Measurements from ENCODE around the gene ZNHIT1.

Gene ZNHIT1

GRCh38 chr7:101217388-101218235 is at the start of gene ZNHIT1, which contains the start of gene PLOD3:
ZNHIT1 (plus strand) TSS chr7:101218165; CDS start chr7:101218196, 31 bp downstream.
PLOD3 (minus strand) TSS chr7:101217581; CDS start chr7:101217274, 307 bp downstream.
- Histone ChIP-seq H3K79me2 (ENCODE audit: control insufficient read depth, insufficient read depth, low read length, unreplicated experiment) (peaks cover 56% of the 10 kb centered on the region), H3K4me3 (ENCODE audit: low read depth, low read length) (peak within 1 kb of the TSS; percentile 95), H3K36me3 (ENCODE audit: insufficient read depth, low read length) (0 out of 2 replicates have a peak, but pooled peaks cover 3% of the 10 kb centered on the region), H3K27me3 (ENCODE audit: insufficient read depth, low read length) (no peaks in the 10 kb centered on the region), H3K27ac (ENCODE audit: low read depth, low read length) (peak within 1 kb of the TSS; percentile 95), H3K4me1 (ENCODE audit: control insufficient read depth, insufficient read depth, low read length, unreplicated experiment) (peaks cover 8% of the 10 kb centered on the region), H2AFZ (ENCODE audit: low read length, unreplicated experiment) (peak within 1 kb of the TSS; percentile 80)

DNA sequence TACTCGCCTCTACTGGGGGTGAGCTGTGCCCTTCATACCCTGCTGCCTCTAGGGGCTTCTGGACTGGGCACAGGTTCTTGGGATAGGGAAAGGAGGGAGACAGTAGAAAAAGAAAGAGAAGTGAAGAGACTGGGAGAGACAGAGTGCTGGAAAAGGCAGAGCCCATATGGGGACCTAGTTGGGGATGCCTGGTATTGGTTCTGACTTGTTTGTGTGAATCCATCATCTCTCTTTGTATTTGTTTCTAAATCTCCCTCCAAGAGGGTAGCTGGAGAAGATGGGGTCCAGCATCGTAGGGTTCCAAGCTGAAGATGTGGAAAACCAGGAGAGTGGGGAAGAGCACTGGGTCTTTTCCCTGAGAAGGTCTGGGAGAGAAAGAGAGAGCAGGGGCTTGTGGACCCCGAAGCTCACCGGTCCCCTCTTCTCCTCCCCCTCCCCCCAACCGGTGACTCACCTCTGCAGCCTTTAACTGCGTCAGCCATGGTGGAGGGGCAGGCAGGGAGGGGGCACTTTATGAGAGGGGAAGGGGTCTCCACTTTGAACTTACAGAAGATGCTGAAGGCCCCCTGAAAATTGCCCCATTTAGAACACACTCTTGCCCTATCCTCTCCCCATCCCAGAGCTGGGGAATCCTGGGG is 49.4 kb upstream of the ZNHIT1 start:
- peaks cover 68% of the 10 kb centered on the region for H3K27me3 ChIP-seq (ENCODE audit: insufficient read depth, low read length)
- H3K79me2 ChIP-seq (ENCODE audit: control insufficient read depth, insufficient read depth, low read length, unreplicated experiment): no peaks in the 10 kb centered on the region
- H2AFZ ChIP-seq (ENCODE audit: low read length, unreplicated experiment): no peak overlapping the region
- peaks cover 62% of the 10 kb centered on the region for H3K4me1 ChIP-seq (ENCODE audit: control insufficient read depth, insufficient read depth, low read length, unreplicated experiment)
- no peaks in the 10 kb centered on the region for H3K36me3 ChIP-seq (ENCODE audit: insufficient read depth, low read length)
- H3K4me3 ChIP-seq (ENCODE audit: low read depth, low read length): peak overlapping the region; percentile 60
- H3K27ac ChIP-seq (ENCODE audit: low read depth, low read length): no peak overlapping the region; the same call in 1 of the 2 replicates

DNA sequence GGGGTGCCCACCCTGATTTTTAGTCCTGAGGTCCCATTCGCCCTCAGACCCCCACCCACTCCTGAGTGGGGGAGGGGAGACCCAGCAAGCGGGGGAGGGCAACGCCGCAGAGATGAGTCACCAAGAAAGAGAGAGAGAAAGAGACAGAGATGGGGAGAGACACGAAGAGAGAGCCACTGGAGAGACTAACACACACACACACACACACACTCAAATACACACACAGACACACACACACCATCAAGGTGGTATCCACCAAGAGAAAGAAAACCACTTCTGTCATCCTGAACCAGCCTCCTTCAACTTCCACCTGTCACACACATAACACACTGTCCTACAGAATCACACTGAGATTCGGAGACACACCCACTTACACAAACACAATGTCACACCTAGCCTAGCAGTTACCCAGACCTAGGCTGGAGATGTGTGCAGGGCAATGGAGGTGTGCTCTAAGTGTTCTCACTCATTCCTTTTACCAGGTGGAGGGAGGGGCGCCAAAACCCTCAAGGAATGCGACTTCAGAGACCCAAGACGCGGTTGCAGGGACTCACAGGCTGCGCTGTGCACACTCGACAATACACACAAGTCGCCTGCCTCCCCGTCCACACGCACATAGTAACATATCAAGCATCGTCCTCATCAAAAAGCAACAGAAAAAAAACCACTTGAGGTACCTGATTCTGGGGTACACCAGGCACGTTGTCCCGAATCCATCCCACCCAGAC is 48.7 kb upstream of the ZNHIT1 start:
- peak overlapping the region; percentile 60 for H3K4me3 ChIP-seq (ENCODE audit: low read depth, low read length)
- H3K36me3 ChIP-seq (ENCODE audit: insufficient read depth, low read length): no peaks in the 10 kb centered on the region
- no peaks in the 10 kb centered on the region for H3K79me2 ChIP-seq (ENCODE audit: control insufficient read depth, insufficient read depth, low read length, unreplicated experiment)
- peaks cover 71% of the 10 kb centered on the region for H3K27me3 ChIP-seq (ENCODE audit: insufficient read depth, low read length)
- peaks cover 62% of the 10 kb centered on the region for H3K4me1 ChIP-seq (ENCODE audit: control insufficient read depth, insufficient read depth, low read length, unreplicated experiment)
- no peak overlapping the region; the same call in 1 of the 2 replicates for H3K27ac ChIP-seq (ENCODE audit: low read depth, low read length)
- peak overlapping the region; percentile 17 for H2AFZ ChIP-seq (ENCODE audit: low read length, unreplicated experiment)

- no peak overlapping the region for H3K27ac ChIP-seq (ENCODE audit: low read depth, low read length)
- H3K79me2 ChIP-seq (ENCODE audit: control insufficient read depth, insufficient read depth, low read length, unreplicated experiment): no peaks in the 10 kb centered on the region
- H3K4me1 ChIP-seq (ENCODE audit: control insufficient read depth, insufficient read depth, low read length, unreplicated experiment): peaks cover 57% of the 10 kb centered on the region
- H3K36me3 ChIP-seq (ENCODE audit: insufficient read depth, low read length): no peaks in the 10 kb centered on the region
- H3K27me3 ChIP-seq (ENCODE audit: insufficient read depth, low read length): peaks cover 71% of the 10 kb centered on the region
- peak overlapping the region; percentile 60 for H3K4me3 ChIP-seq (ENCODE audit: low read depth, low read length)
- peak overlapping the region; percentile 17 for H2AFZ ChIP-seq (ENCODE audit: low read length, unreplicated experiment)
These were observed 48.0 kb upstream of the ZNHIT1 start for GRCh38 chr7:101169838-101170551.

GRCh38 chr7:101170617-101171441 is 47.1 kb upstream of the ZNHIT1 start:
- peaks cover 73% of the 10 kb centered on the region for H3K27me3 ChIP-seq (ENCODE audit: insufficient read depth, low read length)
- no peaks in the 10 kb centered on the region for H3K79me2 ChIP-seq (ENCODE audit: control insufficient read depth, insufficient read depth, low read length, unreplicated experiment)
- no peak overlapping the region for H3K4me3 ChIP-seq (ENCODE audit: low read depth, low read length)
- H2AFZ ChIP-seq (ENCODE audit: low read length, unreplicated experiment): no peak overlapping the region
- H3K4me1 ChIP-seq (ENCODE audit: control insufficient read depth, insufficient read depth, low read length, unreplicated experiment): peaks cover 52% of the 10 kb centered on the region
- H3K27ac ChIP-seq (ENCODE audit: low read depth, low read length): no peak overlapping the region
- no peaks in the 10 kb centered on the region for H3K36me3 ChIP-seq (ENCODE audit: insufficient read depth, low read length)

DNA sequence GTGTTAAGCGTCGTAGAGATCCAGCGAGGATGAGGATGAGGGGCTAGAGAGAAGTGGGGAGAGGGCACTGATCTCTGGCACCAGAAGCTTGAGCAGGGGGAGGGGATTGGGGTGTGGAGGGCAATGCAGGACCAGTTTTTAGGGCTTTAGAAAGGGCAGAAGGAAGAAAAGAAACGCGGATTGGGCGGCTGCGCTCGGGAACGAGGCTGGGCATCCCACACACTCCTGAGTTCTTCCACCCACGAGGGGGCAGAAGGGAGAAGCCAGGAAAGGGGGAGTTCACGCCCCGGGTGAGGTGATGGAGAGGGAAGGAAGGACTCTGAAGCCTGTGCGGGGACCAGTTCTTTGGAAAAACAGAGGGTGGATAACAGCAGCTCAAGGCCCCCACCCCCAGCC is 46.5 kb upstream of the ZNHIT1 start:
- Histone ChIP-seq H3K79me2 (ENCODE audit: control insufficient read depth, insufficient read depth, low read length, unreplicated experiment) (no peaks in the 10 kb centered on the region), H3K36me3 (ENCODE audit: insufficient read depth, low read length) (no peaks in the 10 kb centered on the region), H3K4me3 (ENCODE audit: low read depth, low read length) (no peak overlapping the region; the same call in 1 of the 2 replicates), H3K27me3 (ENCODE audit: insufficient read depth, low read length) (peaks cover 71% of the 10 kb centered on the region), H3K4me1 (ENCODE audit: control insufficient read depth, insufficient read depth, low read length, unreplicated experiment) (peaks cover 46% of the 10 kb centered on the region), H3K27ac (ENCODE audit: low read depth, low read length) (no peak overlapping the region), H2AFZ (ENCODE audit: low read length, unreplicated experiment) (no peak overlapping the region)

- Histone ChIP-seq H3K4me1 (ENCODE audit: control insufficient read depth, insufficient read depth, low read length, unreplicated experiment) (peaks cover 39% of the 10 kb centered on the region), H3K27me3 (ENCODE audit: insufficient read depth, low read length) (peaks cover 72% of the 10 kb centered on the region), H2AFZ (ENCODE audit: low read length, unreplicated experiment) (no peak overlapping the region), H3K36me3 (ENCODE audit: insufficient read depth, low read length) (no peaks in the 10 kb centered on the region), H3K4me3 (ENCODE audit: low read depth, low read length) (peak overlapping the region; percentile 70), H3K79me2 (ENCODE audit: control insufficient read depth, insufficient read depth, low read length, unreplicated experiment) (no peaks in the 10 kb centered on the region), H3K27ac (ENCODE audit: low read depth, low read length) (no peak overlapping the region)
These were observed 45.7 kb upstream of the ZNHIT1 start for GRCh38 chr7:101172005-101172853.

- H3K4me1 ChIP-seq (ENCODE audit: control insufficient read depth, insufficient read depth, low read length, unreplicated experiment): peaks cover 30% of the 10 kb centered on the region
- H3K27me3 ChIP-seq (ENCODE audit: insufficient read depth, low read length): peaks cover 72% of the 10 kb centered on the region
These were observed 44.9 kb upstream of the ZNHIT1 start for GRCh38 chr7:101172854-101173751.

More at GRCh38 chr7:101172854-101173751, 44.9 kb upstream of the ZNHIT1 start:
- Histone ChIP-seq H2AFZ (ENCODE audit: low read length, unreplicated experiment) (peak overlapping the region; percentile 45), H3K36me3 (ENCODE audit: insufficient read depth, low read length) (no peaks in the 10 kb centered on the region), H3K27ac (ENCODE audit: low read depth, low read length) (peak overlapping the region; percentile 25; the same call in 1 of the 2 replicates), H3K79me2 (ENCODE audit: control insufficient read depth, insufficient read depth, low read length, unreplicated experiment) (no peaks in the 10 kb centered on the region), H3K4me3 (ENCODE audit: low read depth, low read length) (peak overlapping the region; percentile 70)

Measured in ACC112 (cell line).